ENCODE data around the gene ARIH1. TPM values are rescaled to one million over a fixed set of nuclear protein-coding genes. Genes with fewer than 3 reads are reported as not detected.

The ARIH1 gene
- total and polyA plus RNA-seq, 4 donors = 67.6 to 179 (median 108) TPM

GRCh38 chr15:72554471-72555425 lies 80.6 kb downstream of the ARIH1 start:
- Histone ChIP-seq H3K36me3 (ENCODE audit: control insufficient read depth, insufficient read depth, low read length) (peaks cover 8% of the 10 kb centered on the region), H3K27me3 (ENCODE audit: control insufficient read depth, insufficient read depth, low read length) (no peaks in the 10 kb centered on the region), H3K9me3 (ENCODE audit: control insufficient read depth, insufficient read depth, low read length) (no peaks in the 10 kb centered on the region), H3K4me3 (ENCODE audit: low read depth, low read length) (no peak overlapping the region), H3K27ac (ENCODE audit: low read depth, low read length) (no peak overlapping the region), H3K4me1 (ENCODE audit: control insufficient read depth, insufficient read depth, low read length) (no peaks in the 10 kb centered on the region)
- 100% methylated on average over 1 of the region's 8 CpGs for WGBS (ENCODE audit: insufficient coverage)
- no peak for DNase-seq (ENCODE audit: low read depth in 4 of 6, low spot score in 6 of 6)

- no peak overlapping the region for H3K27ac ChIP-seq (ENCODE audit: low read depth, low read length)
- H3K36me3 ChIP-seq (ENCODE audit: control insufficient read depth, insufficient read depth, low read length) = peaks cover 4% of the 10 kb centered on the region
- H3K27me3 ChIP-seq (ENCODE audit: control insufficient read depth, insufficient read depth, low read length) = no peaks in the 10 kb centered on the region
- WGBS (ENCODE audit: insufficient coverage) = no CpG with 5 or more reads among the region's 3 CpGs
- H3K9me3 ChIP-seq (ENCODE audit: control insufficient read depth, insufficient read depth, low read length) = no peaks in the 10 kb centered on the region
- DNase-seq (ENCODE audit: low read depth in 4 of 6, low spot score in 6 of 6) = no peak
- H3K4me3 ChIP-seq (ENCODE audit: low read depth, low read length) = no peak overlapping the region
- no peaks in the 10 kb centered on the region for H3K4me1 ChIP-seq (ENCODE audit: control insufficient read depth, insufficient read depth, low read length)
Observed at GRCh38 chr15:72559781-72560180, 85.7 kb downstream of the ARIH1 start.

GRCh38 chr15:72560458-72560857 lies 86.3 kb downstream of the ARIH1 start:
- Histone ChIP-seq H3K4me1 (ENCODE audit: control insufficient read depth, insufficient read depth, low read length) (no peaks in the 10 kb centered on the region), H3K36me3 (ENCODE audit: control insufficient read depth, insufficient read depth, low read length) (peaks cover 4% of the 10 kb centered on the region), H3K27ac (ENCODE audit: low read depth, low read length) (no peak overlapping the region), H3K9me3 (ENCODE audit: control insufficient read depth, insufficient read depth, low read length) (no peaks in the 10 kb centered on the region), H3K4me3 (ENCODE audit: low read depth, low read length) (no peak overlapping the region), H3K27me3 (ENCODE audit: control insufficient read depth, insufficient read depth, low read length) (no peaks in the 10 kb centered on the region)
- 92% methylated on average over 1 of the region's 1 CpG for WGBS (ENCODE audit: insufficient coverage)
- no peak for DNase-seq (ENCODE audit: low read depth in 4 of 6, low spot score in 6 of 6)

- no peak overlapping the region for H3K27ac ChIP-seq (ENCODE audit: low read depth, low read length)
- no peak overlapping the region for H3K4me3 ChIP-seq (ENCODE audit: low read depth, low read length)
- H3K9me3 ChIP-seq (ENCODE audit: control insufficient read depth, insufficient read depth, low read length) = no peaks in the 10 kb centered on the region
- H3K4me1 ChIP-seq (ENCODE audit: control insufficient read depth, insufficient read depth, low read length) = no peaks in the 10 kb centered on the region
- H3K27me3 ChIP-seq (ENCODE audit: control insufficient read depth, insufficient read depth, low read length) = no peaks in the 10 kb centered on the region
- H3K36me3 ChIP-seq (ENCODE audit: control insufficient read depth, insufficient read depth, low read length) = peaks cover 4% of the 10 kb centered on the region
- no peak for DNase-seq (ENCODE audit: low read depth in 4 of 6, low spot score in 6 of 6)
Observed at GRCh38 chr15:72562386-72562785, 88.3 kb downstream of the ARIH1 start.

- Histone ChIP-seq H3K36me3 (ENCODE audit: control insufficient read depth, insufficient read depth, low read length) (peaks cover 4% of the 10 kb centered on the region), H3K9me3 (ENCODE audit: control insufficient read depth, insufficient read depth, low read length) (no peaks in the 10 kb centered on the region), H3K4me3 (ENCODE audit: low read depth, low read length) (no peak overlapping the region), H3K27ac (ENCODE audit: low read depth, low read length) (no peak overlapping the region), H3K4me1 (ENCODE audit: control insufficient read depth, insufficient read depth, low read length) (no peaks in the 10 kb centered on the region), H3K27me3 (ENCODE audit: control insufficient read depth, insufficient read depth, low read length) (no peaks in the 10 kb centered on the region)
- WGBS (ENCODE audit: insufficient coverage) = 100% methylated on average over 1 of the region's 2 CpGs
- no peak for DNase-seq (ENCODE audit: low read depth in 4 of 6, low spot score in 6 of 6)
Observed at GRCh38 chr15:72562878-72563277, 88.7 kb downstream of the ARIH1 start.

- DNase-seq (ENCODE audit: low read depth in 4 of 6, low spot score in 6 of 6) = no peak
- H3K27ac ChIP-seq (ENCODE audit: low read depth, low read length) = no peak overlapping the region
- WGBS (ENCODE audit: insufficient coverage) = 77% methylated on average over 1 of the region's 1 CpG
- no peak overlapping the region for H3K4me3 ChIP-seq (ENCODE audit: low read depth, low read length)
- no peaks in the 10 kb centered on the region for H3K9me3 ChIP-seq (ENCODE audit: control insufficient read depth, insufficient read depth, low read length)
- no peaks in the 10 kb centered on the region for H3K27me3 ChIP-seq (ENCODE audit: control insufficient read depth, insufficient read depth, low read length)
- no peaks in the 10 kb centered on the region for H3K4me1 ChIP-seq (ENCODE audit: control insufficient read depth, insufficient read depth, low read length)
- peaks cover 8% of the 10 kb centered on the region for H3K36me3 ChIP-seq (ENCODE audit: control insufficient read depth, insufficient read depth, low read length)
Observed at GRCh38 chr15:72564091-72564490, 90.0 kb downstream of the ARIH1 start.

GRCh38 chr15:72566973-72567372 lies 92.8 kb downstream of the ARIH1 start:
- WGBS (ENCODE audit: insufficient coverage) = no CpG with 5 or more reads among the region's 1 CpG
- no peak overlapping the region for H3K27ac ChIP-seq (ENCODE audit: low read depth, low read length)
- no peaks in the 10 kb centered on the region for H3K4me1 ChIP-seq (ENCODE audit: control insufficient read depth, insufficient read depth, low read length)
- H3K9me3 ChIP-seq (ENCODE audit: control insufficient read depth, insufficient read depth, low read length) = no peaks in the 10 kb centered on the region
- no peak overlapping the region for H3K4me3 ChIP-seq (ENCODE audit: low read depth, low read length)
- no peak for DNase-seq (ENCODE audit: low read depth in 4 of 6, low spot score in 6 of 6)
- no peaks in the 10 kb centered on the region for H3K27me3 ChIP-seq (ENCODE audit: control insufficient read depth, insufficient read depth, low read length)
- H3K36me3 ChIP-seq (ENCODE audit: control insufficient read depth, insufficient read depth, low read length) = peaks cover 10% of the 10 kb centered on the region

- H3K4me3 ChIP-seq (ENCODE audit: low read depth, low read length) = no peak overlapping the region
- no peak for DNase-seq (ENCODE audit: low read depth in 4 of 6, low spot score in 6 of 6)
- WGBS (ENCODE audit: insufficient coverage) = no CpG with 5 or more reads among the region's 1 CpG
Observed at GRCh38 chr15:72570059-72570458, 95.9 kb downstream of the ARIH1 start.

GRCh38 chr15:72579814-72580213 lies 105.7 kb downstream of the ARIH1 start:
- peaks cover 12% of the 10 kb centered on the region for H3K36me3 ChIP-seq (ENCODE audit: control insufficient read depth, insufficient read depth, low read length)

More at GRCh38 chr15:72570059-72570458, 95.9 kb downstream of the ARIH1 start:
- H3K4me1 ChIP-seq (ENCODE audit: control insufficient read depth, insufficient read depth, low read length) = no peaks in the 10 kb centered on the region
- H3K27me3 ChIP-seq (ENCODE audit: control insufficient read depth, insufficient read depth, low read length) = no peaks in the 10 kb centered on the region
- H3K27ac ChIP-seq (ENCODE audit: low read depth, low read length) = no peak overlapping the region
- H3K9me3 ChIP-seq (ENCODE audit: control insufficient read depth, insufficient read depth, low read length) = no peaks in the 10 kb centered on the region
- H3K36me3 ChIP-seq (ENCODE audit: control insufficient read depth, insufficient read depth, low read length) = peaks cover 13% of the 10 kb centered on the region

GRCh38 chr15:72584006-72584405 lies 109.9 kb downstream of the ARIH1 start:
- 100% methylated on average over 2 of the region's 4 CpGs for WGBS (ENCODE audit: insufficient coverage)
- DNase-seq (ENCODE audit: low read depth in 4 of 6, low spot score in 6 of 6) = no peak

More at GRCh38 chr15:72579814-72580213, 105.7 kb downstream of the ARIH1 start:
- no peak for DNase-seq (ENCODE audit: low read depth in 4 of 6, low spot score in 6 of 6)
- no CpG with 5 or more reads among the region's 3 CpGs for WGBS (ENCODE audit: insufficient coverage)
- Histone ChIP-seq H3K27ac (ENCODE audit: low read depth, low read length) (no peak overlapping the region), H3K4me1 (ENCODE audit: control insufficient read depth, insufficient read depth, low read length) (no peaks in the 10 kb centered on the region), H3K9me3 (ENCODE audit: control insufficient read depth, insufficient read depth, low read length) (no peaks in the 10 kb centered on the region), H3K4me3 (ENCODE audit: low read depth, low read length) (no peak overlapping the region), H3K27me3 (ENCODE audit: control insufficient read depth, insufficient read depth, low read length) (no peaks in the 10 kb centered on the region)

More at GRCh38 chr15:72584006-72584405, 109.9 kb downstream of the ARIH1 start:
- peaks cover under 1% of the 10 kb centered on the region for H3K36me3 ChIP-seq (ENCODE audit: control insufficient read depth, insufficient read depth, low read length)
- H3K27me3 ChIP-seq (ENCODE audit: control insufficient read depth, insufficient read depth, low read length) = no peaks in the 10 kb centered on the region
- H3K4me1 ChIP-seq (ENCODE audit: control insufficient read depth, insufficient read depth, low read length) = no peaks in the 10 kb centered on the region
- H3K4me3 ChIP-seq (ENCODE audit: low read depth, low read length) = no peak overlapping the region
- H3K9me3 ChIP-seq (ENCODE audit: control insufficient read depth, insufficient read depth, low read length) = no peaks in the 10 kb centered on the region
- H3K27ac ChIP-seq (ENCODE audit: low read depth, low read length) = no peak overlapping the region
